GM19035 (cell line): ENCODE measurements around the gene DIPK1B.

Source experiments
- ATAC-seq: cut with Tn5 transposase; IDR thresholded peaks from one replicate; pipeline ENCODE4 v1.9.1; 2021; ENCODE audit not compliant: unreplicated experiment

Gene DIPK1B

GRCh38 chr9:136718345-136719194 is 6.2 kb downstream of the DIPK1B start:
- no peak for ATAC-seq

- ATAC-seq = no peak
These were observed 7.0 kb downstream of the DIPK1B start for GRCh38 chr9:136719195-136719880.

- ATAC-seq = no peak
These were observed 8.0 kb downstream of the DIPK1B start for GRCh38 chr9:136720251-136720897.

- no peak for ATAC-seq
These were observed 8.5 kb downstream of the DIPK1B start for GRCh38 chr9:136720898-136721338.

GRCh38 chr9:136721339-136722092 is 9.1 kb downstream of the DIPK1B start:
- ATAC-seq = no peak

GRCh38 chr9:136722093-136722968 is 10.0 kb downstream of the DIPK1B start:
- ATAC-seq = no peak

- ATAC-seq = no peak
These were observed 10.6 kb downstream of the DIPK1B start for GRCh38 chr9:136722969-136723356.

GRCh38 chr9:136723362-136723976 is 11.1 kb downstream of the DIPK1B start:
- ATAC-seq = no peak

GRCh38 chr9:136723989-136724388 is 11.6 kb downstream of the DIPK1B start:
- ATAC-seq = no peak

- no peak for ATAC-seq
These were observed 12.4 kb downstream of the DIPK1B start for GRCh38 chr9:136724772-136725171.

GRCh38 chr9:136725612-136726011 is 13.2 kb downstream of the DIPK1B start:
- ATAC-seq = no peak

GRCh38 chr9:136726118-136726517 is 13.7 kb downstream of the DIPK1B start:
- no peak for ATAC-seq

GRCh38 chr9:136726631-136727191 is 14.3 kb downstream of the DIPK1B start:
- ATAC-seq = no peak

- peak; percentile 78 for ATAC-seq
These were observed 15.7 kb downstream of the DIPK1B start for GRCh38 chr9:136728080-136728547.

- ATAC-seq = peak; percentile 18
These were observed 16.3 kb downstream of the DIPK1B start for GRCh38 chr9:136728548-136729123.

GRCh38 chr9:136729144-136729543 is 16.8 kb downstream of the DIPK1B start:
- no peak for ATAC-seq

- no peak for ATAC-seq
These were observed 17.6 kb downstream of the DIPK1B start for GRCh38 chr9:136729926-136730325.

GRCh38 chr9:136732444-136733178 is 20.2 kb downstream of the DIPK1B start:
- ATAC-seq = no peak
